Uterus (tissue), 2 donors: ENCODE results near the gene NES.

Experiments
- CTCF ChIP-seq, 4 experiments: fragments of 200-600 bp in 2 of 4; fragments of 450-650 bp in 2 of 4; sonication (generic) in 2 of 4; IDR thresholded peaks; one replicate each; pipeline ENCODE4 v1.5.1; 2016 to 2019; ENCODE audit warnings: antibody characterized with exemption in 4 of 4, mild to moderate bottlenecking in 2 of 4, moderate library complexity in 1 of 4
- POLR2A ChIP-seq, 2 donors: fragments of 450-650 bp; IDR thresholded peaks; one replicate each; pipeline ENCODE4 v1.6.1; 2016; ENCODE audit warnings: antibody characterized with exemption in 2 of 2, mild to moderate bottlenecking in 1 of 2, moderate library complexity in 1 of 2

- TF ChIP-seq CTCF (IDR thresholded peaks at IDR 0.05) (no peak), POLR2A (IDR thresholded peaks at IDR 0.05) (no peak)
Observed at GRCh38 chr1:156721131-156721530, 43.9 kb upstream of the NES start.
